Fibroblast of villous mesenchyme (primary cell): ENCODE measurements around the gene GJB5. TPM values are rescaled to one million over a fixed set of nuclear protein-coding genes. Genes with fewer than 3 reads are reported as not detected.
"Not testable (repeated sequence)": the region's sequence is repeated elsewhere in the genome, so short reads cannot be mapped to it uniquely, and the experiment has no call there.

Experiments
- DNase-seq: peaks from one replicate; pipeline ENCODE4 v3.0.0-alpha.2; 2010; ENCODE audit warnings: low read depth
- H3K4me3 ChIP-seq: 2 replicates; pipeline ENCODE4 v1.5.1; 2011; ENCODE audit warnings: low read depth, mild to moderate bottlenecking, low read length
- CTCF ChIP-seq: IDR thresholded peaks from 2 replicates; pipeline ENCODE4 v1.5.1; 2012; ENCODE audit warnings: low read depth, mild to moderate bottlenecking, low read length; ENCODE audit not compliant: insufficient read depth
- total RNA-seq: library from RNA; depleted of rRNA; stranded (reverse); fragments of >200 nt; gene quantifications from 2 replicates; pipeline ENCODE4 v1.2.3, GENCODE V29; 2012

GJB5 gene
- total RNA-seq, 1 donor: not detected

GRCh38 chr1:34761776-34762307, 7.0 kb downstream of the GJB5 start:
- TF ChIP-seq CTCF: no peak
- DNase-seq: no peak
- no peak overlapping the region for H3K4me3 ChIP-seq

GRCh38 chr1:34762474-34763141, 7.8 kb downstream of the GJB5 start:
- TF ChIP-seq CTCF: no peak
- H3K4me3 ChIP-seq: no peak overlapping the region
- no peak for DNase-seq

- H3K4me3 ChIP-seq: no peak overlapping the region
- no peak for TF ChIP-seq CTCF
- no peak for DNase-seq
Measured at GRCh38 chr1:34763142-34763781, 8.4 kb downstream of the GJB5 start.

- no peak for TF ChIP-seq CTCF
- no peak overlapping the region for H3K4me3 ChIP-seq
- DNase-seq: no peak
Measured at GRCh38 chr1:34768856-34769255, 14.0 kb downstream of the GJB5 start.

- H3K4me3 ChIP-seq: no peak overlapping the region
- TF ChIP-seq CTCF: no peak
- no peak for DNase-seq
Measured at GRCh38 chr1:34770891-34771504, 16.2 kb downstream of the GJB5 start.

- H3K4me3 ChIP-seq: no peak overlapping the region
- DNase-seq: no peak
- TF ChIP-seq CTCF: no peak
Measured at GRCh38 chr1:34771573-34772371, 16.9 kb downstream of the GJB5 start.

GRCh38 chr1:34773114-34773513, 18.3 kb downstream of the GJB5 start:
- DNase-seq, H3K4me3 ChIP-seq: not testable (repeated sequence)
